OCI-LY3 (cell line): Measurements from ENCODE around the gene CHRM4.
A peak's percentile ranks its signal among the peaks of the same experiment; 100 is the strongest.

ENCODE experiments used
- H2AFZ ChIP-seq: fragments of 200-600, 300-600 bp; shearing (Covaris generic); 2 replicates; pipeline ENCODE4 v1.6.0; 2014; ENCODE audit warnings: antibody characterized with exemption, low read depth, low read length
- H3K27ac ChIP-seq: fragments of 200-600, 300-600 bp; sonication (generic); 2 replicates; pipeline ENCODE4 v1.5.1; 2014; ENCODE audit warnings: mild to moderate bottlenecking, low read length, moderate library complexity, mixed read lengths
- H3K27me3 ChIP-seq: fragments of 200-600, 300-600 bp; sonication (generic); 2 replicates; pipeline ENCODE4 v1.6.1; 2014; ENCODE audit warnings: low read depth, low read length, mixed read lengths
- H3K36me3 ChIP-seq: fragments of 200-600, 300-600 bp; sonication (generic); replicated peaks from 2 replicates; pipeline ENCODE3; 2014; ENCODE audit warnings: low read depth, low read length, mixed read lengths
- H3K4me1 ChIP-seq: fragments of 300-600, 200-600 bp; sonication (generic); 2 replicates; pipeline ENCODE4 v1.6.1; 2014; ENCODE audit warnings: low read length, mixed read lengths
- H3K4me2 ChIP-seq: fragments of 200-600, 300-600 bp; sonication (generic); 2 replicates; pipeline ENCODE4 v1.6.1; 2014; ENCODE audit warnings: low read length, mixed read lengths
- H3K4me3 ChIP-seq: fragments of 300-600, 200-600 bp; sonication (generic); 2 replicates; pipeline ENCODE4 v1.5.1; 2014; ENCODE audit warnings: antibody characterized with exemption, mild to moderate bottlenecking, low read length, moderate library complexity
- H3K79me2 ChIP-seq: fragments of 300-600, 200-600 bp; shearing (Covaris generic); 2 replicates; pipeline ENCODE4 v1.6.1; 2014; ENCODE audit warnings: mild to moderate bottlenecking, low read length, mixed read lengths
- H3K9ac ChIP-seq: fragments of 300-600, 200-600 bp; shearing (Covaris generic); 2 replicates; pipeline ENCODE4 v1.6.0; 2014; ENCODE audit warnings: mild to moderate bottlenecking, low read length, moderate library complexity
- H3K9me3 ChIP-seq: fragments of 200-600, 300-600 bp; shearing (Covaris generic); 2 replicates; pipeline ENCODE4 v1.6.1; 2014; ENCODE audit warnings: low read length, mixed read lengths; ENCODE audit not compliant: insufficient read depth
- H4K20me1 ChIP-seq: fragments of 200-600, 300-600 bp; sonication (generic); 2 replicates; pipeline ENCODE4 v1.6.1; 2016; ENCODE audit warnings: low read length, mixed read lengths; ENCODE audit not compliant: insufficient read depth
- CTCF ChIP-seq: fragments of 200-600, 300-600 bp; sonication (generic); IDR thresholded peaks from 2 replicates; pipeline ENCODE4 v1.5.1; 2014; ENCODE audit warnings: antibody characterized with exemption, low read length, low read depth
- EZH2phosphoT487 ChIP-seq: fragments of 200-600 bp; shearing (Covaris generic); IDR thresholded peaks from 2 replicates; pipeline ENCODE4 v1.6.1; 2018; ENCODE audit warnings: antibody characterized with exemption, mixed run types, low read depth

Gene CHRM4

GRCh38 chr11:46345881-46346484 lies 45.6 kb downstream of the CHRM4 start:
- Histone ChIP-seq H3K4me1 (peaks cover 34% of the 10 kb centered on the region), H3K4me3 (peak overlapping the region; percentile 89), H3K27ac (no peak overlapping the region)

DNA sequence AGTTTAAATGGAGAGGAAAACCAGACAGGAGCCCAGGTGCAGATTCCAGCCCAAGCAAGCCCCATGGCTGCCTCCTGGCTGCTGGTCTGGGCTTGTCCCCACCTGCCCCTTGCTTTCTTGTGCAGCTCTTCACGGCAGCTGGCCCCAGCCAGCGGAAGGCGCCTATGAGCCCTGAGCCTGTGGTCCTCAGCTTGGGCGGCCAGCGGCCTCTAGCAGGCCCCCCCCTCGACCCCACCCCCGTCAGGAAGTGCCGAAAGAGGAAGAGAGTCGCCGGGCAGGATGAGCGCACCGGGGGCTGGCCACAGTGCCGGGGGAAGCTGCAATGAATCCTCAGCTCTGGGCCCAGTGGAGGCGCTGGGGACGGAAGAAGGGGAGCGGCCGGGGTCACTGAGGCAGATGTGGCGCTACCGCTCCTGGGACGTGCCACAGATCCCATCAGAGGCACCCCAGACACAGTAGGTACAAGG lies 46.4 kb downstream of the CHRM4 start:
- Histone ChIP-seq H4K20me1 (peaks cover 6% of the 10 kb centered on the region; the same call in 1 of the 2 replicates), H3K4me2 (peak overlapping the region; percentile 85), H3K9ac (peak overlapping the region; percentile 77), H3K9me3 (no peaks in the 10 kb centered on the region), H3K36me3 (peaks cover 3% of the 10 kb centered on the region), H3K4me1 (peaks cover 34% of the 10 kb centered on the region), H3K27ac (no peak overlapping the region), H2AFZ (peak overlapping the region; percentile 76), H3K27me3 (peaks cover 19% of the 10 kb centered on the region), H3K79me2 (peaks cover 25% of the 10 kb centered on the region), H3K4me3 (peak overlapping the region; percentile 89)
- no peak for TF ChIP-seq EZH2phosphoT487
- TF ChIP-seq CTCF: no peak

More at GRCh38 chr11:46345881-46346484, 45.6 kb downstream of the CHRM4 start:
- Histone ChIP-seq H3K9me3 (no peaks in the 10 kb centered on the region), H3K4me2 (peak overlapping the region; percentile 85), H3K27me3 (peaks cover 19% of the 10 kb centered on the region), H3K79me2 (peaks cover 31% of the 10 kb centered on the region), H2AFZ (peak overlapping the region; percentile 76; the same call in 1 of the 2 replicates), H4K20me1 (peaks cover 6% of the 10 kb centered on the region; the same call in 1 of the 2 replicates), H3K36me3 (peaks cover 3% of the 10 kb centered on the region), H3K9ac (peak overlapping the region; percentile 77)
- no peak for TF ChIP-seq EZH2phosphoT487
- TF ChIP-seq CTCF: no peak

DNA sequence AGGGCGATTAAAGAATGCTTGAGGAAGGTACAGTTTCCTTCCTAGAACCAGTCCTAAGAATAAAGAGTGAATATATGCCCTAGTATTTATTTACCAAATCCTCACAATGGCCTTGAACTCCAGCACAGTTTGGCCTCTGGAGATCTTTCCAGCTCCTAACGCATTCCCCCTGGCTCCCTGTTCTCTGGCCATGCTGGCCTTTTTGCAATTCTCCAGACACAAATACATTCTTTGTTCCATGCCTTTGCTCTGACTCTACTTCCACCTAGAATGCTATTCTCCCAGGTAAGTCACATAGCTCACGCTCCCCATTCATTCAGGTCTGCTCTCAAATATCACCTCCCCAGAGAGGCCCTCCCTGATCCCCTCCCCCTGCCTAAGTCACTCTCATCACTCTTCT lies 48.1 kb downstream of the CHRM4 start:
- Histone ChIP-seq H3K9me3 (no peaks in the 10 kb centered on the region), H3K9ac (no peak overlapping the region), H3K27me3 (peaks cover 19% of the 10 kb centered on the region), H3K79me2 (peaks cover 10% of the 10 kb centered on the region), H4K20me1 (peaks cover 5% of the 10 kb centered on the region; the same call in 1 of the 2 replicates), H3K36me3 (no peaks in the 10 kb centered on the region), H3K4me2 (no peak overlapping the region), H3K4me1 (peaks cover 26% of the 10 kb centered on the region), H3K27ac (no peak overlapping the region), H3K4me3 (no peak overlapping the region), H2AFZ (no peak overlapping the region)
- TF ChIP-seq EZH2phosphoT487 (no peak), CTCF (no peak)

DNA sequence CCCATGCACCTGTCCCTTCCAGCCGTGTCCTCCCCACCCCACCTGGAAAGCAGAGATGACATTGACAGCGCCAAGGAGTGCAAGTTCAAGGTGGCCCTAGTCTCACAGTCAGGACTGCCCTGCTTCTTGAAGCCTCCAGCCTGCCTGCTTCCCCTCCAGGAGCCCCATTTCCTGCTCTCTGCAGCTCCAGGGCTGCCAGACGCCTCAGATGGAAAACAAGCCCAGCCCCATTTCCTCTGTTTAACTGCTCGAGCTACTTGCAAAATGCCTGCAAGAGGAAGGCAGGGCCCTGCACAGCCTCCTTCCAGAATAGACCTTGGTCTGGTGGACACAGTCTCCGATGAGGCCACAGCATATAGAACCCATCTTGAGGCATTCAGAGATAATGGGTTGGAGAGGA lies 49.3 kb downstream of the CHRM4 start:
- H3K9me3 ChIP-seq: no peaks in the 10 kb centered on the region
- H4K20me1 ChIP-seq: no peaks in the 10 kb centered on the region
- H3K9ac ChIP-seq: no peak overlapping the region
- peaks cover 22% of the 10 kb centered on the region for H3K4me1 ChIP-seq
- H2AFZ ChIP-seq: no peak overlapping the region
- H3K79me2 ChIP-seq: no peaks in the 10 kb centered on the region
- H3K4me2 ChIP-seq: no peak overlapping the region
- H3K27ac ChIP-seq: no peak overlapping the region
- peaks cover 19% of the 10 kb centered on the region for H3K27me3 ChIP-seq
- no peak for TF ChIP-seq EZH2phosphoT487
- no peaks in the 10 kb centered on the region for H3K36me3 ChIP-seq
- H3K4me3 ChIP-seq: no peak overlapping the region
